Suprapubic skin (tissue), 4 donors: Measurements from ENCODE around the gene SH3BGRL2.

Source experiments
- POLR2A ChIP-seq, 2 donors: fragments of 450-650 bp; IDR thresholded peaks; one replicate each; pipeline ENCODE4 v1.6.1; 2017; ENCODE audit warnings: antibody characterized with exemption in 2 of 2, mild to moderate bottlenecking in 2 of 2, moderate library complexity in 2 of 2
- POLR2AphosphoS5 ChIP-seq, 3 donors: sonication (generic); formaldehyde crosslinking; IDR thresholded peaks; one replicate each; pipeline ENCODE4 v1.6.1; 2017; ENCODE audit warnings: antibody characterized with exemption in 3 of 3
- TF ChIP-seq, protein P1 (sequence below), 2 donors: fragments of 200-600 bp in 1 of 2; fragments of 450-650 bp in 1 of 2; sonication (generic) in 1 of 2; IDR thresholded peaks; one replicate each; pipeline ENCODE4 v1.5.1; 2016 to 2019; ENCODE audit warnings: antibody characterized with exemption in 2 of 2, mild to moderate bottlenecking in 1 of 2, moderate library complexity in 1 of 2

DNA sequence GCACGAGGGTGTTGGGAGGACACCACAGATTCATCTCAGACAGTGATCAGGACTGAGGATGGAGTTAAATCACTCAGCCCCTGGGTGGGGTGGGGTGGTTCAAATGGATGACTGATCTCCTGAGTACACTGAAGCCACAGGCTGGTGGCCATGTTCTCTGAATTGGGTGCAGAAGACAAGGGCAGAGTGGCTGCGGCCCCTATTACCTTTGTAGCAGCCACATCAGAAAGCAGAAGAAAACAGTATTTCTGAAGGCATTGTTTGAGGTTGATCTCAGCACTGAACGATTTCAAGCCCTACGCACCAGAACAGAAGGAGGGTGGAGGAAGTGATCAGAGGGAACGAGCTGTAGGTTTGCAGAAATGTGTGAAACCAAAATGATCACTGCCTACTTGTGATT lies 71.6 kb downstream of the SH3BGRL2 start:
- TF ChIP-seq, protein P1, sequence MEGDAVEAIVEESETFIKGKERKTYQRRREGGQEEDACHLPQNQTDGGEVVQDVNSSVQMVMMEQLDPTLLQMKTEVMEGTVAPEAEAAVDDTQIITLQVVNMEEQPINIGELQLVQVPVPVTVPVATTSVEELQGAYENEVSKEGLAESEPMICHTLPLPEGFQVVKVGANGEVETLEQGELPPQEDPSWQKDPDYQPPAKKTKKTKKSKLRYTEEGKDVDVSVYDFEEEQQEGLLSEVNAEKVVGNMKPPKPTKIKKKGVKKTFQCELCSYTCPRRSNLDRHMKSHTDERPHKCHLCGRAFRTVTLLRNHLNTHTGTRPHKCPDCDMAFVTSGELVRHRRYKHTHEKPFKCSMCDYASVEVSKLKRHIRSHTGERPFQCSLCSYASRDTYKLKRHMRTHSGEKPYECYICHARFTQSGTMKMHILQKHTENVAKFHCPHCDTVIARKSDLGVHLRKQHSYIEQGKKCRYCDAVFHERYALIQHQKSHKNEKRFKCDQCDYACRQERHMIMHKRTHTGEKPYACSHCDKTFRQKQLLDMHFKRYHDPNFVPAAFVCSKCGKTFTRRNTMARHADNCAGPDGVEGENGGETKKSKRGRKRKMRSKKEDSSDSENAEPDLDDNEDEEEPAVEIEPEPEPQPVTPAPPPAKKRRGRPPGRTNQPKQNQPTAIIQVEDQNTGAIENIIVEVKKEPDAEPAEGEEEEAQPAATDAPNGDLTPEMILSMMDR (IDR thresholded peaks at IDR 0.05): no peak
- no peak for TF ChIP-seq POLR2AphosphoS5 (IDR thresholded peaks at IDR 0.05)
- no peak for TF ChIP-seq POLR2A (IDR thresholded peaks at IDR 0.05)
